WTC11 (cell line): ENCODE measurements around the gene KCNE3.

Source experiments
- CBFB ChIP-seq: sonication (generic); formaldehyde crosslinking; IDR thresholded peaks from 2 replicates; pipeline ENCODE4 v1.8.1; 2022; ENCODE audit warnings: mild to moderate bottlenecking, low read depth, missing genetic modification reagents
- CREM ChIP-seq: sonication (generic); formaldehyde crosslinking; IDR thresholded peaks from 2 replicates; pipeline ENCODE4 v1.8.1; 2022; ENCODE audit warnings: mild to moderate bottlenecking, missing genetic modification reagents, moderate library complexity
- ELF4 ChIP-seq: sonication (generic); formaldehyde crosslinking; IDR thresholded peaks from 2 replicates; pipeline ENCODE4 v1.8.1; 2022; ENCODE audit warnings: low read depth, mild to moderate bottlenecking, moderate library complexity, missing genetic modification reagents
- IRF2 ChIP-seq: sonication (generic); formaldehyde crosslinking; IDR thresholded peaks from 2 replicates; pipeline ENCODE4 v1.8.0; 2022; ENCODE audit warnings: low read depth, missing genetic modification reagents, borderline replicate concordance
- KAT7 ChIP-seq: sonication (generic); formaldehyde crosslinking; IDR thresholded peaks from 2 replicates; pipeline ENCODE4 v1.8.1; 2023; ENCODE audit warnings: missing genetic modification reagents, mild to moderate bottlenecking, borderline replicate concordance
- MLX ChIP-seq: sonication (generic); formaldehyde crosslinking; IDR thresholded peaks from 2 replicates; pipeline ENCODE4 v1.8.1; 2023; ENCODE audit warnings: mild to moderate bottlenecking, missing genetic modification reagents, moderate library complexity
- NR1H2 ChIP-seq: sonication (generic); formaldehyde crosslinking; IDR thresholded peaks from 2 replicates; pipeline ENCODE4 v1.9.0; 2021; ENCODE audit warnings: mild to moderate bottlenecking, moderate library complexity, missing genetic modification reagents
- ZNF512 ChIP-seq: sonication (generic); formaldehyde crosslinking; IDR thresholded peaks from 2 replicates; pipeline ENCODE4 v1.8.1; 2022; ENCODE audit warnings: missing genetic modification reagents, borderline replicate concordance
- TF ChIP-seq, protein P1 (sequence below): fragments of 200-600 bp; IDR thresholded peaks from 2 replicates; pipeline ENCODE4 v1.8.0; 2022; ENCODE audit warnings: antibody characterized with exemption
- TF ChIP-seq, protein P2 (sequence below): sonication (generic); formaldehyde crosslinking; IDR thresholded peaks from 2 replicates; pipeline ENCODE4 v1.8.1; 2023; ENCODE audit warnings: mild to moderate bottlenecking, missing genetic modification reagents, moderate library complexity
- TF ChIP-seq, protein P3 (sequence below): sonication (generic); formaldehyde crosslinking; IDR thresholded peaks from 2 replicates; pipeline ENCODE4 v1.8.1; 2022; ENCODE audit warnings: low read depth, missing genetic modification reagents, borderline replicate concordance

DNA sequence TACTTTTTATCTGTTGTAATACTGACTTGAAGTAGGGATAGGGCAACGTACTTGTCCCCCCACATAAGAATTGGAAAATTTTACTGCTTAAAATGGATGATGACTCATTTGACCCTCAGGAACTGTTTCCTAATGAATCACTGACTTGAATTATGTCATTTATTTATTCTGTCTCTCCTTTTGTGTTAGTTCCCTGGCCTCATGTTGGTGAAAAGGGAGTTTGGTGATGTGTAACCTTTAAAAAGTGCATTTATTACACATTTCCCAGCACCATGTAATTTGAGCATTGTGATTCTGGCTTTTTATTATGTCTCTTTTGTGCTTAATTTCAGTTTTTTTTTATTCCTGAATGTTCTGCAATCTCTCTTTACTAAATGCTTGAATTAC lies 48.8 kb downstream of the KCNE3 start:
- TF ChIP-seq, protein P1, sequence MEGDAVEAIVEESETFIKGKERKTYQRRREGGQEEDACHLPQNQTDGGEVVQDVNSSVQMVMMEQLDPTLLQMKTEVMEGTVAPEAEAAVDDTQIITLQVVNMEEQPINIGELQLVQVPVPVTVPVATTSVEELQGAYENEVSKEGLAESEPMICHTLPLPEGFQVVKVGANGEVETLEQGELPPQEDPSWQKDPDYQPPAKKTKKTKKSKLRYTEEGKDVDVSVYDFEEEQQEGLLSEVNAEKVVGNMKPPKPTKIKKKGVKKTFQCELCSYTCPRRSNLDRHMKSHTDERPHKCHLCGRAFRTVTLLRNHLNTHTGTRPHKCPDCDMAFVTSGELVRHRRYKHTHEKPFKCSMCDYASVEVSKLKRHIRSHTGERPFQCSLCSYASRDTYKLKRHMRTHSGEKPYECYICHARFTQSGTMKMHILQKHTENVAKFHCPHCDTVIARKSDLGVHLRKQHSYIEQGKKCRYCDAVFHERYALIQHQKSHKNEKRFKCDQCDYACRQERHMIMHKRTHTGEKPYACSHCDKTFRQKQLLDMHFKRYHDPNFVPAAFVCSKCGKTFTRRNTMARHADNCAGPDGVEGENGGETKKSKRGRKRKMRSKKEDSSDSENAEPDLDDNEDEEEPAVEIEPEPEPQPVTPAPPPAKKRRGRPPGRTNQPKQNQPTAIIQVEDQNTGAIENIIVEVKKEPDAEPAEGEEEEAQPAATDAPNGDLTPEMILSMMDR = no peak
- no peak for TF ChIP-seq ZNF512 (CRISPR knock-in tag)
- no peak for TF ChIP-seq MLX (CRISPR knock-in tag)
- no peak for TF ChIP-seq IRF2
- TF ChIP-seq ELF4 = no peak
- no peak for TF ChIP-seq CREM (CRISPR knock-in tag)
- no peak for TF ChIP-seq NR1H2 (CRISPR knock-in tag)
- TF ChIP-seq KAT7 = no peak
- no peak for TF ChIP-seq CBFB
- TF ChIP-seq, protein P2, sequence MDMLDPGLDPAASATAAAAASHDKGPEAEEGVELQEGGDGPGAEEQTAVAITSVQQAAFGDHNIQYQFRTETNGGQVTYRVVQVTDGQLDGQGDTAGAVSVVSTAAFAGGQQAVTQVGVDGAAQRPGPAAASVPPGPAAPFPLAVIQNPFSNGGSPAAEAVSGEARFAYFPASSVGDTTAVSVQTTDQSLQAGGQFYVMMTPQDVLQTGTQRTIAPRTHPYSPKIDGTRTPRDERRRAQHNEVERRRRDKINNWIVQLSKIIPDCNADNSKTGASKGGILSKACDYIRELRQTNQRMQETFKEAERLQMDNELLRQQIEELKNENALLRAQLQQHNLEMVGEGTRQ (CRISPR knock-in tag) = no peak
- TF ChIP-seq, protein P3, sequence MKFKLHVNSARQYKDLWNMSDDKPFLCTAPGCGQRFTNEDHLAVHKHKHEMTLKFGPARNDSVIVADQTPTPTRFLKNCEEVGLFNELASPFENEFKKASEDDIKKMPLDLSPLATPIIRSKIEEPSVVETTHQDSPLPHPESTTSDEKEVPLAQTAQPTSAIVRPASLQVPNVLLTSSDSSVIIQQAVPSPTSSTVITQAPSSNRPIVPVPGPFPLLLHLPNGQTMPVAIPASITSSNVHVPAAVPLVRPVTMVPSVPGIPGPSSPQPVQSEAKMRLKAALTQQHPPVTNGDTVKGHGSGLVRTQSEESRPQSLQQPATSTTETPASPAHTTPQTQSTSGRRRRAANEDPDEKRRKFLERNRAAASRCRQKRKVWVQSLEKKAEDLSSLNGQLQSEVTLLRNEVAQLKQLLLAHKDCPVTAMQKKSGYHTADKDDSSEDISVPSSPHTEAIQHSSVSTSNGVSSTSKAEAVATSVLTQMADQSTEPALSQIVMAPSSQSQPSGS (CRISPR knock-in tag) = no peak
